Ishikawa (cell line): ENCODE data around the gene GATA3.

Experiments used
- CEBPB ChIP-seq: IDR thresholded peaks from 2 replicates; pipeline ENCODE4 v1.6.1; 2012
- CREB1 ChIP-seq: IDR thresholded peaks from 2 replicates; pipeline ENCODE4 v1.6.1; 2012; ENCODE audit warnings: low read depth
- EGR1 ChIP-seq: IDR thresholded peaks from 2 replicates; pipeline ENCODE4 v1.6.1; 2012
- EP300 ChIP-seq: IDR thresholded peaks from 2 replicates; pipeline ENCODE4 v1.6.1; 2012; ENCODE audit warnings: borderline replicate concordance
- MAX ChIP-seq: IDR thresholded peaks from 2 replicates; pipeline ENCODE4 v1.6.1; 2012
- RAD21 ChIP-seq: IDR thresholded peaks from 2 replicates; pipeline ENCODE4 v1.6.1; 2012; ENCODE audit warnings: low read depth
- REST ChIP-seq: IDR thresholded peaks from 2 replicates; pipeline ENCODE4 v1.6.1; 2012; ENCODE audit warnings: low read depth, mild to moderate bottlenecking
- TAF1 ChIP-seq: IDR thresholded peaks from 2 replicates; pipeline ENCODE4 v1.6.1; 2012; ENCODE audit warnings: low read depth, mild to moderate bottlenecking
- TCF12 ChIP-seq: IDR thresholded peaks from 2 replicates; pipeline ENCODE4 v1.6.1; 2012; ENCODE audit warnings: low read depth
- TEAD4 ChIP-seq: IDR thresholded peaks from 2 replicates; pipeline ENCODE4 v1.6.1; 2012
- YY1 ChIP-seq: IDR thresholded peaks from 2 replicates; pipeline ENCODE4 v1.6.1; 2012; ENCODE audit warnings: low read depth
- ZBTB7A ChIP-seq: IDR thresholded peaks from 2 replicates; pipeline ENCODE4 v1.6.1; 2012; ENCODE audit warnings: low read depth

GRCh38 chr10:8061274-8062211, 7.1 kb downstream of the GATA3 start:
- TF ChIP-seq TCF12 (no peak), TAF1 (no peak), MAX (no peak), REST (no peak), TEAD4 (no peak), EP300 (no peak), CEBPB (no peak), RAD21 (no peak), ZBTB7A (no peak), YY1 (no peak), CREB1 (no peak), EGR1 (no peak)
